GM23338 (cell line): ENCODE results near the gene ZNF622. TPM values are rescaled to one million over a fixed set of nuclear protein-coding genes. Genes with fewer than 3 reads are reported as not detected.

Experiments used
- ATAC-seq: fragments of 200-7000 bp; cut with Tn5 transposase; 3 replicates; pipeline ENCODE4 v1.9.1; 2020
- DNase-seq: peaks from one replicate; pipeline ENCODE4 v3.0.0-alpha.2; 2015; ENCODE audit warnings: low spot score
- H2AFZ ChIP-seq: fragments of 200-600 bp; sonication (generic); 2 replicates; pipeline ENCODE4 v1.8.0; 2016; ENCODE audit warnings: antibody characterized with exemption, mild to moderate bottlenecking, moderate library complexity
- H3F3A ChIP-seq: fragments of 200-600 bp; sonication (generic); replicated peaks from 2 replicates; pipeline ENCODE4 v1.8.0; 2017; ENCODE audit warnings: antibody characterized with exemption, mixed run types, low read depth
- H3K27ac ChIP-seq: fragments of 200-600 bp; sonication (generic); 2 replicates; pipeline ENCODE4 v1.6.1; 2016; ENCODE audit warnings: low read depth
- H3K27me3 ChIP-seq: fragments of 200-600 bp; sonication (generic); 2 replicates; pipeline ENCODE4 v1.8.0; 2016; ENCODE audit warnings: mild to moderate bottlenecking, mixed run types, moderate library complexity; ENCODE audit not compliant: insufficient read depth
- H3K36me3 ChIP-seq: fragments of 200-600 bp; sonication (generic); 2 replicates; pipeline ENCODE4 v1.8.0; 2016; ENCODE audit warnings: mild to moderate bottlenecking; ENCODE audit not compliant: insufficient read depth
- H3K4me1 ChIP-seq: fragments of 200-600 bp; sonication (generic); 2 replicates; pipeline ENCODE4 v1.8.0; 2016; ENCODE audit warnings: mild to moderate bottlenecking, moderate library complexity; ENCODE audit not compliant: insufficient read depth
- H3K4me2 ChIP-seq: fragments of 200-600 bp; sonication (generic); 2 replicates; pipeline ENCODE4 v1.7.1; 2017; ENCODE audit warnings: mixed run types
- H3K4me3 ChIP-seq: fragments of 200-600 bp; sonication (generic); 2 replicates; pipeline ENCODE4 v1.6.1; 2016; ENCODE audit warnings: mixed run types
- H3K79me2 ChIP-seq: fragments of 200-600 bp; sonication (generic); replicated peaks from 2 replicates; pipeline ENCODE4 v1.8.0; 2017; ENCODE audit warnings: mild to moderate bottlenecking; ENCODE audit not compliant: insufficient read depth
- H3K9me2 ChIP-seq: fragments of 200-600 bp; sonication (generic); 2 replicates; pipeline ENCODE4 v1.8.0; 2017; ENCODE audit not compliant: insufficient read depth
- H4K20me1 ChIP-seq: fragments of 200-600 bp; sonication (generic); replicated peaks from 2 replicates; pipeline ENCODE4 v1.8.0; 2017; ENCODE audit warnings: mild to moderate bottlenecking; ENCODE audit not compliant: insufficient read depth
- H3K27ac Mint-ChIP-seq: 2 replicates; pipeline ENCODE4 v1.8.0; 2020; ENCODE audit warnings: inconsistent platforms, mild to moderate bottlenecking, moderate library complexity, mixed read lengths
- H3K27me3 Mint-ChIP-seq: 3 replicates; pipeline ENCODE4 v1.8.0; 2022; ENCODE audit warnings: low read depth, mild to moderate bottlenecking, moderate library complexity, mixed read lengths, inconsistent platforms; ENCODE audit not compliant: insufficient read depth, poor library complexity
- H3K36me3 Mint-ChIP-seq: 3 replicates; pipeline ENCODE4 v1.8.0; 2021; ENCODE audit warnings: low read depth, mild to moderate bottlenecking, inconsistent platforms, moderate library complexity, mixed read lengths
- H3K4me1 Mint-ChIP-seq: 3 replicates; pipeline ENCODE4 v1.8.0; 2020; ENCODE audit warnings: mild to moderate bottlenecking, inconsistent platforms, mixed read lengths
- H3K4me3 Mint-ChIP-seq: 3 replicates; pipeline ENCODE4 v1.8.0; 2021; ENCODE audit warnings: moderate library complexity, mild to moderate bottlenecking, inconsistent platforms, mixed read lengths
- H3K9me3 Mint-ChIP-seq: 3 replicates; pipeline ENCODE4 v1.8.0; 2020; ENCODE audit warnings: moderate library complexity, mild to moderate bottlenecking, inconsistent platforms, mixed read lengths
- CREB1 ChIP-seq: fragments of 250-450 bp; sonication (Bioruptor Pico); IDR thresholded peaks from 2 replicates; pipeline ENCODE4 v1.5.0; 2020; ENCODE audit warnings: low read depth, mild to moderate bottlenecking, moderate library complexity
- CTCF ChIP-seq, 2 experiments: fragments of 200-600 bp in 1 of 2; sonication (generic) in 1 of 2; conservative IDR thresholded peaks; 2 replicates each; pipeline versions ENCODE4 v1.5.1 to v1.6.1; 2016 to 2017; ENCODE audit warnings: antibody characterized with exemption in 2 of 2, low read depth in 2 of 2, mild to moderate bottlenecking in 2 of 2, moderate library complexity in 1 of 2
- ETS1 ChIP-seq: IDR thresholded peaks from 2 replicates; pipeline ENCODE4 v1.6.1; 2016; ENCODE audit warnings: antibody characterized with exemption
- EZH2 ChIP-seq: fragments of 200-600 bp; sonication (generic); IDR thresholded peaks from one replicate; pipeline ENCODE4 v1.8.0; 2017; ENCODE audit warnings: antibody characterized with exemption, mild to moderate bottlenecking, low read depth; ENCODE audit not compliant: unreplicated experiment
- EZH2phosphoT487 ChIP-seq: fragments of 200-600 bp; sonication (generic); IDR thresholded peaks from one replicate; pipeline ENCODE4 v1.8.1; 2018; ENCODE audit warnings: antibody characterized with exemption; ENCODE audit not compliant: unreplicated experiment
- JUNB ChIP-seq: IDR thresholded peaks from one replicate; pipeline ENCODE4 v1.6.1; 2016; ENCODE audit warnings: antibody characterized with exemption; ENCODE audit not compliant: unreplicated experiment
- POLR2AphosphoS5 ChIP-seq: IDR thresholded peaks from 2 replicates; pipeline ENCODE4 v1.6.1; 2016; ENCODE audit warnings: antibody characterized with exemption, low read depth
- STAT1 ChIP-seq: IDR thresholded peaks from one replicate; pipeline ENCODE4 v1.6.1; 2016; ENCODE audit warnings: antibody characterized with exemption; ENCODE audit not compliant: unreplicated experiment
- ZNF331 ChIP-seq: fragments of 250-450 bp; sonication (Bioruptor Pico); IDR thresholded peaks from 2 replicates; pipeline ENCODE4 v1.5.0; 2020; ENCODE audit warnings: low read depth, mild to moderate bottlenecking, moderate library complexity
- polyA plus RNA-seq: library from polyadenylated mRNA; unstranded; fragments of >200 nt; fragmentation: Nextera tagmentation; extraction: Ambion mirVana; gene quantifications from 2 replicates; pipeline ENCODE4 v1.2.1, GENCODE V29; 2016
- total RNA-seq: library from RNA; depleted of rRNA; stranded (reverse); fragments of >200 nt; shearing (Covaris generic); gene quantifications from 2 replicates; pipeline ENCODE4 v1.2.3, GENCODE V29; 2014
- TF ChIP-seq, protein P1 (sequence below): fragments of 250-450 bp; sonication (Bioruptor Pico); IDR thresholded peaks from 2 replicates; pipeline ENCODE4 v1.5.0; 2020; ENCODE audit warnings: mild to moderate bottlenecking, moderate library complexity
- TF ChIP-seq, protein P2 (sequence below): IDR thresholded peaks from one replicate; pipeline ENCODE4 v1.6.1; 2018; ENCODE audit warnings: antibody characterized with exemption; ENCODE audit not compliant: unreplicated experiment

Gene ZNF622
- total and polyA plus RNA-seq, 2 experiments from 2014 or later, result 20.1 to 30.7 TPM

DNA sequence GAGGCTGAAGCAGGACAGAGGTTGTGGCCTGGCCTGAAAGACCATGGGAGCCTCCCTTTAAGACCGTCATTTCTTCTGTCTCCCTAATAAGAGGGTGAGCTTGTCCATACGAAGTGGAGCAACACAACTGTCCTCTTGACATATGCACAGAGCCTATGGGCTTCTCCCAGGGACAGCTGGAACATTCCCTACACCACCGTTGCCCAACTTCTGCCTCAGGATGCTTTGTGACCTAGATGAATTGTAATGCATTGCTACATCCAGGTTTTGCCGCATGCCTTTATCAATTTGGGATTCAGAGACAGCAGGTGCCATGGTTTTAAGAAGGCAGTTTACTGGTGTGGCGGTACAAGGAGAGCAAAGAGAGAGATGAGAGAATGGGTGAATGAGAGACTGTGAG lies 34.4 kb upstream of the ZNF622 start:
- H3K27ac ChIP-seq, result no peak overlapping the region
- H3K27ac Mint-ChIP-seq, result no peak overlapping the region
- TF ChIP-seq JUNB (no peak), CTCF (conservative IDR thresholded peaks at IDR 0.05; ENCODE audit: low read depth in 2 of 2) (no peak), EZH2 (no peak), EZH2phosphoT487 (no peak), ETS1 (no peak), STAT1 (no peak), ZNF331 (no peak), POLR2AphosphoS5 (no peak), CREB1 (no peak)
- TF ChIP-seq, protein P1, sequence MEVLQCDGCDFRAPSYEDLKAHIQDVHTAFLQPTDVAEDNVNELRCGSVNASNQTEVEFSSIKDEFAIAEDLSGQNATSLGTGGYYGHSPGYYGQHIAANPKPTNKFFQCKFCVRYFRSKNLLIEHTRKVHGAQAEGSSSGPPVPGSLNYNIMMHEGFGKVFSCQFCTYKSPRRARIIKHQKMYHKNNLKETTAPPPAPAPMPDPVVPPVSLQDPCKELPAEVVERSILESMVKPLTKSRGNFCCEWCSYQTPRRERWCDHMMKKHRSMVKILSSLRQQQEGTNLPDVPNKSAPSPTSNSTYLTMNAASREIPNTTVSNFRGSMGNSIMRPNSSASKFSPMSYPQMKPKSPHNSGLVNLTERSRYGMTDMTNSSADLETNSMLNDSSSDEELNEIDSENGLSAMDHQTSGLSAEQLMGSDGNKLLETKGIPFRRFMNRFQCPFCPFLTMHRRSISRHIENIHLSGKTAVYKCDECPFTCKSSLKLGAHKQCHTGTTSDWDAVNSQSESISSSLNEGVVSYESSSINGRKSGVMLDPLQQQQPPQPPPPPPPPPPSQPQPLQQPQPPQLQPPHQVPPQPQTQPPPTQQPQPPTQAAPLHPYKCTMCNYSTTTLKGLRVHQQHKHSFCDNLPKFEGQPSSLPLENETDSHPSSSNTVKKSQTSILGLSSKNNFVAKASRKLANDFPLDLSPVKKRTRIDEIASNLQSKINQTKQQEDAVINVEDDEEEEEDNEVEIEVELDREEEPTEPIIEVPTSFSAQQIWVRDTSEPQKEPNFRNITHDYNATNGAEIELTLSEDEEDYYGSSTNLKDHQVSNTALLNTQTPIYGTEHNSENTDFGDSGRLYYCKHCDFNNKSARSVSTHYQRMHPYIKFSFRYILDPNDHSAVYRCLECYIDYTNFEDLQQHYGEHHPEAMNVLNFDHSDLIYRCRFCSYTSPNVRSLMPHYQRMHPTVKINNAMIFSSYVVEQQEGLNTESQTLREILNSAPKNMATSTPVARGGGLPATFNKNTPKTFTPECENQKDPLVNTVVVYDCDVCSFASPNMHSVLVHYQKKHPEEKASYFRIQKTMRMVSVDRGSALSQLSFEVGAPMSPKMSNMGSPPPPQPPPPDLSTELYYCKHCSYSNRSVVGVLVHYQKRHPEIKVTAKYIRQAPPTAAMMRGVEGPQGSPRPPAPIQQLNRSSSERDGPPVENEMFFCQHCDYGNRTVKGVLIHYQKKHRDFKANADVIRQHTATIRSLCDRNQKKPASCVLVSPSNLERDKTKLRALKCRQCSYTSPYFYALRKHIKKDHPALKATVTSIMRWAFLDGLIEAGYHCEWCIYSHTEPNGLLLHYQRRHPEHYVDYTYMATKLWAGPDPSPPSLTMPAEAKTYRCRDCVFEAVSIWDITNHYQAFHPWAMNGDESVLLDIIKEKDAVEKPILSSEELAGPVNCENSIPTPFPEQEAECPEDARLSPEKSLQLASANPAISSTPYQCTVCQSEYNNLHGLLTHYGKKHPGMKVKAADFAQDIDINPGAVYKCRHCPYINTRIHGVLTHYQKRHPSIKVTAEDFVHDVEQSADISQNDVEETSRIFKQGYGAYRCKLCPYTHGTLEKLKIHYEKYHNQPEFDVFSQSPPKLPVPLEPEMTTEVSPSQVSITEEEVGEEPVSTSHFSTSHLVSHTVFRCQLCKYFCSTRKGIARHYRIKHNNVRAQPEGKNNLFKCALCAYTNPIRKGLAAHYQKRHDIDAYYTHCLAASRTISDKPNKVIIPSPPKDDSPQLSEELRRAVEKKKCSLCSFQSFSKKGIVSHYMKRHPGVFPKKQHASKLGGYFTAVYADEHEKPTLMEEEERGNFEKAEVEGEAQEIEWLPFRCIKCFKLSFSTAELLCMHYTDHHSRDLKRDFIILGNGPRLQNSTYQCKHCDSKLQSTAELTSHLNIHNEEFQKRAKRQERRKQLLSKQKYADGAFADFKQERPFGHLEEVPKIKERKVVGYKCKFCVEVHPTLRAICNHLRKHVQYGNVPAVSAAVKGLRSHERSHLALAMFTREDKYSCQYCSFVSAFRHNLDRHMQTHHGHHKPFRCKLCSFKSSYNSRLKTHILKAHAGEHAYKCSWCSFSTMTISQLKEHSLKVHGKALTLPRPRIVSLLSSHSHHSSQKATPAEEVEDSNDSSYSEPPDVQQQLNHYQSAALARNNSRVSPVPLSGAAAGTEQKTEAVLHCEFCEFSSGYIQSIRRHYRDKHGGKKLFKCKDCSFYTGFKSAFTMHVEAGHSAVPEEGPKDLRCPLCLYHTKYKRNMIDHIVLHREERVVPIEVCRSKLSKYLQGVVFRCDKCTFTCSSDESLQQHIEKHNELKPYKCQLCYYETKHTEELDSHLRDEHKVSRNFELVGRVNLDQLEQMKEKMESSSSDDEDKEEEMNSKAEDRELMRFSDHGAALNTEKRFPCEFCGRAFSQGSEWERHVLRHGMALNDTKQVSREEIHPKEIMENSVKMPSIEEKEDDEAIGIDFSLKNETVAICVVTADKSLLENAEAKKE (CRISPR knock-in tag), result no peak
- TF ChIP-seq, protein P2, sequence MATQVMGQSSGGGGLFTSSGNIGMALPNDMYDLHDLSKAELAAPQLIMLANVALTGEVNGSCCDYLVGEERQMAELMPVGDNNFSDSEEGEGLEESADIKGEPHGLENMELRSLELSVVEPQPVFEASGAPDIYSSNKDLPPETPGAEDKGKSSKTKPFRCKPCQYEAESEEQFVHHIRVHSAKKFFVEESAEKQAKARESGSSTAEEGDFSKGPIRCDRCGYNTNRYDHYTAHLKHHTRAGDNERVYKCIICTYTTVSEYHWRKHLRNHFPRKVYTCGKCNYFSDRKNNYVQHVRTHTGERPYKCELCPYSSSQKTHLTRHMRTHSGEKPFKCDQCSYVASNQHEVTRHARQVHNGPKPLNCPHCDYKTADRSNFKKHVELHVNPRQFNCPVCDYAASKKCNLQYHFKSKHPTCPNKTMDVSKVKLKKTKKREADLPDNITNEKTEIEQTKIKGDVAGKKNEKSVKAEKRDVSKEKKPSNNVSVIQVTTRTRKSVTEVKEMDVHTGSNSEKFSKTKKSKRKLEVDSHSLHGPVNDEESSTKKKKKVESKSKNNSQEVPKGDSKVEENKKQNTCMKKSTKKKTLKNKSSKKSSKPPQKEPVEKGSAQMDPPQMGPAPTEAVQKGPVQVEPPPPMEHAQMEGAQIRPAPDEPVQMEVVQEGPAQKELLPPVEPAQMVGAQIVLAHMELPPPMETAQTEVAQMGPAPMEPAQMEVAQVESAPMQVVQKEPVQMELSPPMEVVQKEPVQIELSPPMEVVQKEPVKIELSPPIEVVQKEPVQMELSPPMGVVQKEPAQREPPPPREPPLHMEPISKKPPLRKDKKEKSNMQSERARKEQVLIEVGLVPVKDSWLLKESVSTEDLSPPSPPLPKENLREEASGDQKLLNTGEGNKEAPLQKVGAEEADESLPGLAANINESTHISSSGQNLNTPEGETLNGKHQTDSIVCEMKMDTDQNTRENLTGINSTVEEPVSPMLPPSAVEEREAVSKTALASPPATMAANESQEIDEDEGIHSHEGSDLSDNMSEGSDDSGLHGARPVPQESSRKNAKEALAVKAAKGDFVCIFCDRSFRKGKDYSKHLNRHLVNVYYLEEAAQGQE, result no peak
- H3K4me3 ChIP-seq, result no peak overlapping the region
- DNase-seq, result no peak
- peaks cover 12% of the 10 kb centered on the region for H3K36me3 Mint-ChIP-seq
- no peaks in the 10 kb centered on the region for H3K27me3 ChIP-seq
- no peak overlapping the region for H3K4me3 Mint-ChIP-seq
- H3K36me3 ChIP-seq, result no peaks in the 10 kb centered on the region
- no peaks in the 10 kb centered on the region for H4K20me1 ChIP-seq
- H3K4me1 Mint-ChIP-seq, result no peaks in the 10 kb centered on the region
- H3K9me3 Mint-ChIP-seq, result peaks cover 18% of the 10 kb centered on the region
- no peak overlapping the region for H2AFZ ChIP-seq
- H3F3A ChIP-seq, result no peaks in the 10 kb centered on the region
- no peaks in the 10 kb centered on the region for H3K9me2 ChIP-seq
- ATAC-seq, result no peak
- no peak overlapping the region for H3K4me2 ChIP-seq
- H3K79me2 ChIP-seq, result no peaks in the 10 kb centered on the region
- no peaks in the 10 kb centered on the region for H3K27me3 Mint-ChIP-seq
- no peaks in the 10 kb centered on the region for H3K4me1 ChIP-seq
